GM18519 (cell line): Measurements from ENCODE around the gene TREH.
"Not testable (repeated sequence)": the region's sequence is repeated elsewhere in the genome, so short reads cannot be mapped to it uniquely, and the experiment has no call there.

Source experiments
- ATAC-seq: cut with Tn5 transposase; IDR thresholded peaks from one replicate; pipeline ENCODE4 v1.9.1; 2021; ENCODE audit warnings: mild to moderate bottlenecking, moderate library complexity; ENCODE audit not compliant: unreplicated experiment, low FRiP score

The TREH gene

DNA sequence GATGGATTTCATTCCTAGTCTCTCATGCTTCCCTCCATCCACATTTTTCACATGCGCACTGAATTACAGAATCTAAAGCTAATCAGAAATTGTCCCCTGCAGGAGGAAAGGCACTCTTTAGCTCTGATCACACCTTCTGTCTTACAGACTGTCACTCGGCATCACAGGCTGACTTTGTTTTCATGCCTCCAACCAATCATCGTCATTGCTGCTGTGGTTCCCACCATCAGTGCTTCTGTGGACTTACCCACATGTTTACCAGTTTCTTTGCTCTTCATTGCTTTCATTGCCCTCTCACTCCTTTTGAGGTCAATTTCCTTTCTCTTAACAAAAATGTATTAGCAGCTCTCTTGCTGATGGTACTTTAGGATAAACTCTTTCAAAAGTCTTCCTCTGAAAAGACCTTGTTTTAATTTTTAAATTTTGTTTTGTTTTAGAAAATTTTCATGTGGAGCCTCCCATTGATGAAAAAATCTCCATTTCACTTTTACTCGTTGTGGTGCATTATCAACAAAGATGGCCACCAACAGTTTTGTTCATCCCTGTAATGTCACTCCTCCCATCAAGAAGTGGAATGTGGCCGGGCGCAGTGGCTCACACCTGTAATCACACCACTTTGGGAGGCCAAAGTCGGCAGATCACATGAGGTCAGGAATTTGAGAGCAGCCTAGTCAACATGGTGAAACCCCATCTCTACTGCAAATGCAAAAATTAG is 20.2 kb upstream of the TREH start:
- no peak for ATAC-seq

DNA sequence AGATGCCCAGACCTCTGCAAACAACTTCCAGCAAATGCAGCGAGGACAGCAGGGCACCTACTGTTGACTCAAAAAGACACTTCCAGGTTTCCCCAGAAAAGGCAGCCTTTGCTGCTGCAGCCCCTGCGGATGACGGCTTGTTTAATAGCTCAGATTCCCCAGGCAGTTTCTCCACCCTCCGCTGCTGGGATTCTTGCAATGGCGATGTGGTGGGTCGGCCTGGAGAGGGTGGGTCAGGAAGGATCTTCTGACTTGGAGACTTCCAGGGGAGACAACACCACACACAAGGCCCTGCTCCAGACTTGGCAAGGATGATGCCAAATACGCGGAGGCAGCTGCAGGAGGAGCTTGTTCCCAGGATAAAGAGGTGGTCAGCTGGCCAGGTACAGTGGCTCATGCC is 17.9 kb upstream of the TREH start:
- ATAC-seq: no peak

DNA sequence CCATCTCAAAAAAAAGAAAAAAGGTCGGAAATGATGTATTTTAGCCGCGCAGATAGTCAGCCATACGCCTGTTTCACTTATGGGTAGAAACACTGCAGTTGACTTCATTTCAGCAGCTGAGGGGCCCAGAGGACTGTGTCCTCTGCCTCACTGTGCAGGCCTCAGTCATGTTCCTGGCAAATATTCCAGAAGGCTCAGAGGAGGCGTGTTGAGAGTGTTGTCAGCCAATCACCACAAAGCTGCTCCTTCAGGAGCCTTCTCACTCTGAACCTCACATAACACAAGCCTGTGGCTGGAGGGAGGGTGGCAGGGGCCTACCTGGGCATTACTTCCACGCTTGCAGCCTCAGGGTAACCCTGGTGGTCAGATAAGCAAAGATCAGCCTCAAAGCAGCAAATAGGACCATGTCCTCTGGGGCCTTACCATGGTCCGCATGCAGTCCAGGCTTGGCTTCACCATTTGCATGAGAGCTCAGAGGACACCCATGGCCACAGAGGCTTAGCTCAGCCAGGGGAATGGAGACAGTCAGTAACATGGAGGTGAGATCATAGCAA is 17.3 kb upstream of the TREH start:
- ATAC-seq: no peak

DNA sequence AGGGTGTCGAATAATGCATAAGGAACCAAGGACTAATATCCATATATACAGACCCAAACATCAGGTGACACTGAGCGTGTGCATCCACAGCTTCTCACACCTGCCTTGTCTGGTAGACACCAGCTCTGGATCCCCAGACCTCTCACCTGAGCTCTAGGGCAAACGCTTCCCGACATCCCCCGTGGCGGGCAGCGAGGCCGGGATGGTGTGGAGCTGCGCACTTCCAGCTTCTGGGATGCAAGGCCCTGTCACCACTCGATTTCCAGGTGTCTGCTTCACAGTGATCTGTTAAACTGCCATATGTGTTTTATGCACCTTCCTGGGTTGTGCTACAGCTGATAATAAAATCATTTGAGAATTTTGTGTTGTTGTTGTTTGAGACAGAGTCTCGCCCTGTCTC is 15.3 kb upstream of the TREH start:
- ATAC-seq: no peak

DNA sequence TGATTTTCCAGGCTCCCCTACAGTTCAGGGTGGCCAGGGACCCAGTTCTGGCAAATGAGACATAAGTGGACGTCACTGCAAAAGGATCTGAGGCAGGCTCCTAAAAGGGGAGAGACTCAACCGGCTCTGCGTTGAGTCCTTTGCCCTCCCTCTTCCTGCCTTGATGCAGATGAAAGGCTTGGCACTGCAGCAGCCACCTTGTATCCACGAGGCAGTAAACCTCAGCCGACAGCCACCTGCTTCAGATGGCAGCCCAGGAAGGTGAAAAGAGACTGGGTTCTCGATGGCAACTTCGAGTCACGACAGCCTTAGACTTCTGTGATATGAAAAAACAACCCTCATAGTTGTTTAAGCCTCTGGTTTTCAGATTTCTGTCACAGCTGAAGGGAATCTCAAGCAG is 14.7 kb upstream of the TREH start:
- no peak for ATAC-seq

DNA sequence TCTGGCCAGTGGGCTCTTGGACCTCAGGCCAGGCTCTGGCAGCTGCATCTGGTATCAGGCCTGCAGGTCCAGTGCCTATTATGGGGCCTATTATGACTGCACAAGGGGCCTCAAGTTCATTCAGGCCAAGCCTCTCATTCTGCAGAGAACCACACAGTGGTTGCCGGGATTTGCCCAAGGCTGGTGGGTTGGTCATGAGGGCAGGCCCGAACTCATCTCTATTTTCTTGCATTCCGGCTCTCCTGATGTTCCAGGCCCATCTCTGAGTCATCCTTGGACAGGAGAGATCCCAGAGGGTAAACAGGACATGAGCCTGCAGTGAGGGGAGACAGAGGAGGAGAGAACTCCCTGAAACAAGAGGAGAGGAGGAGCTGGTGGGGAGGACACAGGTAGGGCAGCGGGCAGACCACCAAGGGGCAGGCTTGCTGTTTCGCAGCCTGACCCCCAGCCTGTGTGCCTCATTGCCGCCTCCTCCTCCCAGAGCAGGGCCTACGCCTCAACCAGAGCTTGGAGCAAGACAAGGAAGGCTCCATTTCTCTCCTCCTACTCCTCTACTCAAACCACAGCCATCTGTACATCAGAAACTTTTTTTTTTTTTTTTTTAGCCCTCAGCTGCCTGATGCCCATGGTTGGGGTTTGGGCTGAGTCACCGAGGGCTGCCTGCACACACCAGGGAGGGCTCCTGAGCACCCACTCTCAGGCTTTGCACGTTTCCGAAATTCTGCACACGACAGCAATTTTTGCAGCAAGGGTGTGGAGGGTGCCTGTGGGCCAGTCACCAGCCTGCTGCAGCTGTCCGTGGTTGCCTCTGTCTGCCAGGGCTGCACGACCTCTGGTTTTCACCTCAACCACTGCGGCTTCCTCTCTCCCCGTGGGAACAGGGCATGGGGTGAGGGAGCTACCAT is 12.7 kb upstream of the TREH start:
- no peak for ATAC-seq

DNA sequence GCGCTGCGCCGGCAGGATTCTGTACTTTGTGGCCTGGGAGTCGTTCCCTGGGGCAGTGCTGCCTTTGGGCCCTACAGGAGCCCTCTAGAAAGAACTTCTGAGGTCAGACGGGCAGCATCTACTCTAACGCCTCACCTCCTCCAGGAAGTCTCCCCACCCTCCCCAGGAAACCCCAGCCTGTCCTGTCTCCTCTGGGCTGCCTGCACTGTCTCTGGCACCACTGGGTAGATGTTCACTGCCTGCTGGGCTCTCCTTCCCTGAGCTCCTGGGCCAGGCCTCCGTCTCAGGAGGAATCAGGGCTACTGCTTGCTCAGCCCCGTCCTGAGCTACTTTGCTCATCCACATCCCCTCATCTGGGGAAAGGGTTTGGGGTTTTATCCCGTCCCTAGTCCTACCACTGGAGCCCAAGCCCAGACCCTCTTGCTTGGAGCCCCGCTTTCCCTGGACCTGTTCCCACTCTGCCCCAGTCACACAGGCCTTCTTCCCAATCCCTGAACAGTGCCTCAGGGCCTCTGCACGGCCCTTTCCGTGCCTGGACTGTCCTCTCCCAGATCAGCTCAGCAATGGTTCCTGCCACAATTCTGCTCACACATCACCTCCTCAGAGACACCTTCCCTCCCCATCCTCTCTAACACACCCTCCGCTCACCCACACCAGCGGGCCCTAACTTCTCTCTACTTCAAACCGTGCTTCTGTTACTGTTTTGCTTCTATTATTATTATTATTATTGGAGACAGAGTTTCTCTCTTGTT is 11.3 kb upstream of the TREH start:
- ATAC-seq: no peak

DNA sequence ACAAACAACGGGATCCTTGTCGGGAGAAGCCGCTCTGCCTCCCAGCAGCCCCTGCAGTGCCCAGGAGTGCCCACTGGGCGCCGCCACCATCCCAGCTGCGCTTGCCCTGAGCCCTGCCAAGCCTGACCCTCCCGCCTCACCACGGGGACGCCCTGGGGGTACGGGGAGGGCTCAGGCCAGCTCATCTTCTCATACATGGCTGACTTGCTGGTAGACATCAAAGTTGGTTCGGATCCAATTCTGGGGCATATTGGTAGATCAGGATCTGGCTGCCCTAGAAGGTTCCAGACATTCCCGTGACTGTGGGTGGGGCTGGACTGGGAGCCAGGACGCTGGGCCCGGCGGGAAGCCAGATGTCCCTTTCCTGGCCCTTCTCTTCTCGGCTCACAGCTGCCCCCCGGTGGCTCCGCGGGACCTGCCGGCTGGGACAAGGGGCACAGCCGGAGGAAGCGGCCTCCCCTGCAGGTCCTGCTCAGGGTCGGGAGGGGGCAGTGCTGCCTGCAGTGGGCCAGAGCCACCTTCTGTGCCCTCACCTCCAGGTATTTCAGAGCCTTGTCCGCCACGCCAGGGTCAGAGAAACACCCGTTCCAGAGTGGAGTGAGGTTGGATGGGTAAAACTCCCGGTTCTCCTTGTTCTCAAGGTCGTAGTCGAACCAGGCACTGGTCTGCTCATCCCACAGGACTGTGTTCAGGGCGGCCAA is 10.6 kb upstream of the TREH start:
- ATAC-seq: no peak

DNA sequence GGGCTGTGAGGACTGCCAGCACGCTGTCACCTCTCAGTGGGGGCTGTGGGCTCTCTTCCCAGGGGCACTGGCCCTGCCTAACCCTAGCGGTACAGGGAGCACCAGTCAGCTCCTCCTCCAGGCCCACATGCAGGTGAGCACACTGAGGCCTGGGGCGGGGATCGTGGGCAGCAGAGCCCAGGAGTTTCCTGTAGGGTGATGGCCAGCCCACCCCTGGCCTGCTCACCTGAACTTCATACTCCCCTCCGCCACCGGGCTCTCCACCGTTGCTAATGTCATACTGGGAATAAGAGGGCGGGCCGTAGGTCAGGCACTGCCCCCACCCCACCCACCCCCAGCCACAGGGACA is 10.0 kb upstream of the TREH start:
- ATAC-seq: no peak

DNA sequence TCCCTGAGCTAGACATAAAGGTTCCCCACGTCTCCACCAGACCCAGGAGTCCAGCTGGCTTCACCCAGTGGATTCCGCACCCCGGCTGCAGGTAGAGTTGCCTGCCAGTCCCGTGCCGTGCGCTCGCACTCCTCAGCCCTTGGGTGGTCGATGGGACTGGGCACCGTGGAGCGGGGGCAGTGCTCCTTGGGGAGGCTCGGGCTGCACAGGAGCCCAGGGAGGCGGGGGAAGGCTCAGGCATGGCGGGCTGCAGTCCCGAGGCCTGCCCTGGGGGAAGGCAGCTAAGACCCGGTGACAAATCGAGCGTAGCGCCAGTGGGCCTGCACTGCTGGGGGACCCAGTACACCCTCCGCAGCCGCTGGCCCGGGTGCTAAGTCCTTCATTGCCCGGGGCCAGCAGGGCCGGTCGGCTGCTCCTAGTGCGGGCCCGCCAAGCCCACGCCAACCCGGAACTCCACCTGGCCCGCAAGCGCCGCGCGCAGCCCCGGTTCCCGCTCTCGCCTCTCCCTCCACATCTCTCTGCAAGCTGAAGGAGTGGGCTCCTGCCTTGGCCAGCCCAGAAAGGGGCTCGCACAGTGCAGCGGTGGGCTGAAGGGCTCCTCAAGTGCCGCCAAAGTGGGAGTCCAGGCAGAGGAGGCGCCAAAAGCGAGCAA is 9.5 kb upstream of the TREH start:
- no peak for ATAC-seq

DNA sequence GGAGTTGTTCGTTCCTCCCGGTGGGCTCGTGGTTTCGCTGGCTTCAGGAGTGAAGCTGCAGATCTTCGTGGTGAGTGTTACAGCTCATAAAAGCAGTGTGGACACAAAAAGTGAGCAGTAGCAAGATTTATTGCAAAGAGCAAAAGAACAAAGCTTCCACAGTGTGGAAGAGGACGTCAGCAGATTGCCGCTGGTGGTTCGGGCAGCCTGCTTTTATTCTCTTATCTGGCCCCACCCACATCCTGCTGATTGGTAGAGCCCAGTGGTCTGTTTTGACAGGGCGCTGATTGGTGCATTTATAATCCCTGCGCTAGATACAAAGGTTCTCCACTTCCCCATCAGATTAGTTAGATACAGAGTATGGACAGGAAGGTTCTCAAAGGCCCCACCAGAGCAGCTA is 8.9 kb upstream of the TREH start:
- ATAC-seq: not testable (repeated sequence)

DNA sequence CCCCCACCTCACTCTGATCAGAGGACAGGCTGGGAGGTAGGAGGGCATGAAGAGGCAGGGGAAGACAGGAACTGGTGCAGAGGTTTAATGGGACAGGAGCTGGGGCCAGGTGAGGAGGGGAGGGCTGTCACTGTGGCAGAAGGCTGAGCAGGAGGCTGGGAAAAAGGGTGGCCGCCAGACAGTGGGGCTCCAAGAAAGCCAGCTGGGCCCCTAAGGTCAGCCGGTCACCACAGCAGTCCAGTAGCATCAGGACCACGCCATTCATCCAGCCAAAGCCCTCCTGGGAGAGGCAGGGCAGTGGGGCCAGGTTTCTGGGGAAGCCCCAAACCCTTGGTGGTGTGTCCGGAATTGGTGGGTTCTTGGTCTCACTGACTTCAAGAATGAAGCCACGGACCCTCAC is 8.5 kb upstream of the TREH start:
- ATAC-seq: no peak

DNA sequence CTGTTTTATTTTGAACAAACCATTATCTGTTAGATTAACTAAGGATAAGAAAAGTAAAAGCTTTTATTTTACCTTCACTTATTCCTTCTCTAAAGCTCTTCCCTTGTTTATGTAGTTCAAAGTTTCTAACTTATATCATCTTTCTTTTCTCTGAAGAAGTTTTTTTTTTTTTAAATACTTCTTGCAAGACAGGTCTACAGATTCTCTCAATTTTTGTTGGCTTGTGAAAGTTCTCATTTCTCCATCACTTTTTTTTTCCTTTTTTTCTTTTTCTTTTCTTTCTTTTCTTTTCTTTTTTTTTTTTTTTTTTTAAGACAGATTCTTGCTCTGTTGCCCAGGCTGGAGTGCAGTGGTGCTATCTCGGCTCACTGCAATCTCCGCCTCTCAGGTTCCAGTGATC is 4.7 kb upstream of the TREH start:
- no peak for ATAC-seq

DNA sequence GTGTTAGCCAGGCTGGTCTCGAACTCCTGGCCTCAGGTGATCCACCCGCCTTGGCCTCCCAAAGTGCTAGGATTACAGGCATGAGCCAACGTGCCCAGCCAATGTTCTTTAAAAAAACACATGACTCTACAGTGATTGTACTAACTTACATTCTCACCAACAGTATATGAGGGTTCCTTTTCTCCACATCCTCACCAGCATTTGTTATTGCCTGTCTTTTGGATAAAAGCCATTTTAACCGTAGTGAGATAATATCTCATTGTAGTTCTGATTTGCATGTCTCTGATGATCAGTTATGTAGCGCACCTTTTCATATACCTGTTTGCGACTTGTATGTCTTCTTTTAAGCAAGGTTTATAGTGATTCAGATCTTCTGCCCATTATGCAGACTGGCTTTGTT is 3.5 kb upstream of the TREH start:
- not testable (repeated sequence) for ATAC-seq

DNA sequence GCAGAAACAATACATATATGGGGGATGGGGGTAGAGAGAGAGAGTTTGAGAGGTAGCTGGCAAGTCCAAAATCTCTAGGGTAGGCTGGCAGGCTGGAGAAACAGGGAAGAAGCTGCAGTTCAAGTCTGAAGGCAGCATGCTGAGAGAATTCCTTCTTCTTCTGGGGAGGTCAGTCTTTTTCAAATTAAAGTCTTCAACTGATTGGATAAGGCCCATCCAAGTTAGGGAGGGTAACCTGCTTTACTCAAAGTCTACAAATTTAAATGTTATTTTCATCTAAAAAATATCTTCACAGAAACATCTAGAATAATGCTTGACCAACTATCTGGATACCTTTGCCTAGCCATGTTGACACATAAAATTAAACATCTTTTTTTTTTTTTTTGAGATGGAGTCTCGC is 2.9 kb upstream of the TREH start:
- ATAC-seq: no peak

DNA sequence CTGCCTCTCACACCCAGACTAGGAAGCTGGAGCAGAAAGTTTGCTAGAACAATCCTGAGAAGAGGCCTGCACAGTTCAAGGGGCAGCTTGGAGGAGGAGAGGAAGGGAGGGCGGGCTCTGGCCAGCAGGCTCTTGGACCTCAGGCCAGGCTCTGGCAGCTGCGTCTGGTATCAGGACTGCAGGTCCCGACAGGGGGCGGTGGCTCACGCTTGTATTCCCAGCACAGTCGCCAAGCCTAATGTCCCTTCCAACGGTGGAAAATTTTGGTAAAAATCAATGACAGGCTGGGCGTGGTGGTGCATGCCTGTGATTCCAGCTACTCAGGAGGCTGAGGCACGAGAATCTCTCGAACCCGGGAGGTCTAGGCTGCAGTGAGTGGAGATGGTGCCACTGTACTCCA is 542 bp downstream of the TREH start:
- ATAC-seq: not testable (repeated sequence)

DNA sequence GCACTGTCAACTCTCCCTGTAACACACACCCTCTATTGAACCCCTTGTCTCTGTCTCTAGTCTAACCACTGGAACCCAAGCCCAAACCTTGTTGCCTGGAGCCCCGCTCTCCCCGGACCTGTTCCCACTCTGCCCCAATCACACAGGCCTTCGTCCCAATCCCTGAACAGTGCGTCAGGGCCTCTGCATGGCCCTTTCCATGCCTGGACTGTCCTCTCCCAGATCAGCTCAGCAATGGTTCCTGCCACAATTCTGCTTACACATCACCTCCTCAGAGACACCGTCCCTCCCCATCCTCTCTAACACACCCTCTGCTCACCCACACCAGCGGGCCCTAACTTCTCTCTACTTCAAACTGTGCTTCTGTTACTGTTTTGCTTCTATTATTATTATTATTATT is 1.5 kb downstream of the TREH start:
- ATAC-seq: no peak

DNA sequence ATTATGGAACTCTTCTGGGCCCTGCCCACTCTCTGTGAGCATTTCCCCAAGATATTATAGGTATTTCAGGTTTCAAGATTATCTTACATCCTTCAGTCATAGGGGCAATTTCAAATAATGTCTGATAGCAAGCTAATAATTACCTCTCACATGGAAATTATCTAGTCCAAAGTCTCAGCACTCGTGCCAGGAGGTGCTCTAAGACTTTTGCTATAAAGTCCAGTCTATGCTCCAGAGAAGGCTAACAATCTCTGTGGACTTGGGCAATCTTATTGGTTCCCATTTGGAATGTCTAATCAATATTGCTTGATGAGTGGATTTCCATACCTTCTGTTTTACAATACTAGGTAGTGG is 5.4 kb downstream of the TREH start:
- ATAC-seq: no peak

DNA sequence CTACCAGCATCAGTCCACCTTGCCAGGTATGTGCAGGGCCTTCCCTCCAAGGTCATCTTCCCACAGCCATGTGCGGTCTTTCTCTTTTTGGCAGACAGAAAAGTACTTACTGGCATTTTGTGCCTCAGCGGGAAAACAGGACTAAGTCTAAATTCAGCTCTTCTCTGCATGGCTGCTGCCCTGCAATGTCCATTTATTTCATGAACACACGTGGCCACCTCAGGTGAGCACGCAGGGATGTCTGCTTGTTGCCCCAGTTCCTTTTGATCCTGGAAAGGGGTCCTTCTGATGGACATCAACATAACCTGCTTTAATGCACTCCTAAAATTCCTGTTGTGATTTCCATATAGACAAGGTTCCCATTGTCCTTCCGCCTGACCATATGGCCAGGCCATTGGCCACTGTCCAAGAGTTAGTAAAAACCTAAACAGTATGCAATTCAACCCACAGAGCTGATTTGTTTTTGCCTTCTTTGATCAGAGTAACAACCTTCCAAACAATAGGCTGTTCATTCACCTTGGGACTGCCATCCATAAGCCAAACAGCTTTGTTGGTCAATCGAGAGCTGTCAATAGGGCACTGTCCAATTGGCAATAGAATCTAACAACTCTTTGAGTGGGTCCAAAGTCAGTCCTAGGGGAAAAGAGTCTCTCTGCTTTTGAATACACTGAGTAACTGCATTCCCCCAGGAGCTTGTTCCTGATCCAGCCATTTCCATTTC is 5.9 kb downstream of the TREH start:
- ATAC-seq: no peak
